ENCODE results near the gene POMC.

Gene POMC

DNA sequence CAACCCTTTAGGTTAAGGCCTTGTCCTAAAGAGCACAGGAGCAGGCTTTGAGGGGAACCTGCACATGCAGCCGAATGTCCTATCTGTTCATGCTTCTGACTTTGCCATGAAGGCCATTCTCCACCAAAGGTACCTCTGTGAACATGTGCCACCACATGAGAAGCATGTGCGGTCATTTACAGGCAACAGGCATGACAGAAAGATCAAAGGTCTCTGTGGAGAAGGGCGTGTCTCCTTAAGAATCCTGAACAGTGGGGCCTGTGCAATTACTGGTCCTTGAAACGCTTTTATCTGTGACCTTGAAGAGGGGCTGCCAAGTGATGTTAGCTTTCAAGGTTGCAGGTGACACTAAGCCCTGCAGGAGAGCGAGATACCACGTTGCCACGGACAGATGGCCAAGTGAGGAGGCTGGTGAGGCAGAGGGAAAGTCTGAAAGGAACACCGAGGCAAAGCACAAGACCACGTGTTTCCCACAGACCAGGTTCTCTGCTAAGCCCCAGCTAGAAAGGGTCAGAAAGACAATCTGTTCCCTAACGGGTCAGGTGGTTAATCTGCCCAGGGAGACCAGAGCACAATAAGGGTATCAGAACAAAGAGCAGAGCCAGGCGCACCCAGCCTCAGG, 19.5 kb upstream of the POMC start:
- TF ChIP-seq Cebpa-rat (IDR thresholded peaks at IDR 0.05) = no peak
- Histone ChIP-seq H3K27ac (no peak overlapping the region), H4K20me1 (no peaks in the 10 kb centered on the region), H3K4me1 (peaks cover 0 to 7% (median 2%) of the 10 kb centered on the region in 10 experiments; a peak in 6 of 20 replicates), H3K4me2 (peak overlapping the region in 1 of 11 experiments; percentile 1; a peak in 1 of 22 replicates), H3K9me3 (replicated peaks in 1 of 11) (no peaks in the 10 kb centered on the region), H3K27me3 (0 out of 22 replicates have a peak, but pooled peaks cover 0 to 4% (median 0%) of the 10 kb centered on the region in 11 experiments), H3K9ac (no peak overlapping the region), H3K4me3 (no peak overlapping the region), H3K36me3 (no peaks in the 10 kb centered on the region)

DNA sequence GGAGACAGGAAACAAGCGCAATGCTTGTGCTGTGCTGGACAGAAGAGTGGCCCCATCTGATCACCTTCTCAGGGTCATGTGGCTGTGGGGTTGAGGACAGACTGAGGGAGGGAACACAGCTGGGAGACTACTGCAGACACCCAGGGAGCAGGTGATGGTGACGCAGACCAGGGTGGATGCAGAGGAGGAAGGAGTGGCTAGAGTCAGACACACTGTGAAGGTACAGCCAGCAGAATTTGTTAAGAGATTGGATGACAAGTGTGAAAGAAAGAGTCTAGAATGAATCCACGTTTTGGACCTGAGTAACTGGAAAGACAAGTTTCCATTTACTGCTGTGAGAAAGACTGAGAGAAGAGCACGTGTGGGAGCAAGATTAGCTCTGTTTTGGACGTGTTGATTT, 15.9 kb upstream of the POMC start:
- no peaks in the 10 kb centered on the region for H3K36me3 ChIP-seq
- no peak overlapping the region for H3K9ac ChIP-seq

DNA sequence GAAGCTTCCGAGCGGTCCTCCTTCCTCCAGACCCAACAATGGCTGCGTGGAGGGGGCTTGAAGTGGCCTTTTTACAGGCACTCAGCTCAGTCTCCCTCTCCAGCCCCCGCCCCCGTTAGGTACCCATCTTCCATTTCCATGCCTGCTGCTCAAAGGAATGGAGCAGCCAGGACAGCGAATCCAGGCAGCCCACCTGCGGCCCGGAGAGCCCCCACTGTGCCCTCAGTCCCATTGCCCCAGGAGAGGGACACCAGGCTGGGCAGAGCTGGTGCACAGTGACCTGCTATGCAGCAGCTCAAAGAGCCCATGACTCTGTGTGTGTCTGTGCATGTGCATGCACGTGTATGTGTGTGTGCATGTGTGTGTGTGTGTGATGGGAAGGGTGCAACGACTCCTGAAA, 10.6 kb upstream of the POMC start:
- no peak for TF ChIP-seq Cebpa-rat (IDR thresholded peaks at IDR 0.05)
- H3K9ac ChIP-seq = no peak overlapping the region
- peaks cover 0 to 6% (median 0%) of the 10 kb centered on the region in 11 experiments; a peak in 1 of 22 replicates for H3K9me3 ChIP-seq (replicated peaks in 1 of 11)
- no peaks in the 10 kb centered on the region for H4K20me1 ChIP-seq
- no peak overlapping the region for H3K4me2 ChIP-seq
- no peak overlapping the region for H3K4me3 ChIP-seq
- H3K36me3 ChIP-seq = no peaks in the 10 kb centered on the region
- H3K4me1 ChIP-seq = peaks cover 0 to 6% (median 0%) of the 10 kb centered on the region in 10 experiments; a peak in 5 of 20 replicates
- H3K27me3 ChIP-seq = no peaks in the 10 kb centered on the region
- no peak overlapping the region for H3K27ac ChIP-seq

More for the DNA sequence above, 15.9 kb upstream of the POMC start:
- Histone ChIP-seq H3K9me3 (replicated peaks in 1 of 11) (peaks cover 0 to 6% (median 0%) of the 10 kb centered on the region in 11 experiments; a peak in 1 of 22 replicates), H3K4me3 (no peak overlapping the region), H4K20me1 (no peaks in the 10 kb centered on the region), H3K27ac (no peak overlapping the region), H3K4me2 (no peak overlapping the region), H3K4me1 (peaks cover 0 to 4% (median 0%) of the 10 kb centered on the region in 10 experiments; a peak in 1 of 20 replicates), H3K27me3 (0 out of 22 replicates have a peak, but pooled peaks cover 0 to 4% (median 0%) of the 10 kb centered on the region in 11 experiments)
- no peak for TF ChIP-seq Cebpa-rat (IDR thresholded peaks at IDR 0.05)

DNA sequence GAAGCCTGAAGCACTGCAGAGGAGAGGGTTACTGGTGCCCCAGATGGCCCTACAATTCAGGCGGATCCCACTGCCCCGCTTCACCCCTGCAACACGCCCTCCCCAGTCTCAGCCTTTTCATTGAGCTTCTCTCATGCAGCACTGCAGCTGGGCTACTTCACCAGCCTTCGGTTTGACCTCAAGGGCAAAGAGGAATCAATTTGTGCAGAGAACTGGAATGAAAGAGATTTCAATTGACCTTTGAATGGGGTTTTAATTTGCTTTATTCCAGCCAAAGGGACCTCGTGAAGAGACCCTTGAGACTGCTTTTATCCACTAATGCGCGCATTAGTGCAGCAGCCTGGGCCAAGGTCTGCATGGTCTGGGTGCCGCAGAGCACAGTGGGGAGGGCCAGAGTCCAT, 8.8 kb upstream of the POMC start:
- no peak for TF ChIP-seq Cebpa-rat (IDR thresholded peaks at IDR 0.05)
- Histone ChIP-seq H3K27ac (no peak overlapping the region), H3K4me1 (peaks cover 5 to 16% (median 13%) of the 10 kb centered on the region in 10 experiments; a peak in 18 of 20 replicates), H4K20me1 (no peaks in the 10 kb centered on the region), H3K4me3 (no peak overlapping the region), H3K36me3 (no peaks in the 10 kb centered on the region), H3K4me2 (no peak overlapping the region), H3K9me3 (replicated peaks in 1 of 11) (peaks cover 0 to 5% (median 0%) of the 10 kb centered on the region in 11 experiments; a peak in 1 of 22 replicates), H3K9ac (no peak overlapping the region), H3K27me3 (no peaks in the 10 kb centered on the region)

DNA sequence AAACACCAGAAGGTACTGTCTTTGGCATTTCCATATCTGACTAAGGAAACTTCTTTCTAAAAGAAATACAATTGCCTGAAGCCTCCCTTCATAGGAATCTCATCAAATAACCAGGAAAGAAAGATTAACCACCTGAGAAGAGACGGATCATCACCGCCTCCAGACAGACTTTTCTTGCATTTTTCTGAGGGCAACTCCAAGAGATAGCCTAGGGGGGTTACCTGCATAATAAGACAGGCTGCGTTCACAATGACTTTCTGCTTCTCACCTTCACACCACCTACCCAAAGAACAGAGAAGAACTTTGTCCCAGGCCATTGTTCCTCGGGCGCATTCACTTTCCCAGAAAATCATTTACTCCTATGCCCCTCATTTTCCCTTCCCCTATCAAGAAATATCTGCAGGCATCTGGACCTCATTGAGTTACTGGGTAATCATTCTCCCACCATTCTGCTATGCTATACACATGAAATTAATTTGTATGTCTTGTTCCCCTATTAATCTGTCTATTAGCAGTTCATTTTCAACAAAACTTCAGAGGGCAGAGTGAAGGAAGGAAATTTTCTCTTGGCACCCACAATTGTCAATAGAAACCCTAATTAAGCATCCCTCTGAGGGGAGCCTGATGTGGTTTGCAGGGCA, 8.3 kb upstream of the POMC start:
- Histone ChIP-seq H3K4me3 (no peak overlapping the region), H4K20me1 (no peaks in the 10 kb centered on the region), H3K27me3 (no peaks in the 10 kb centered on the region), H3K9me3 (replicated peaks in 1 of 11) (no peaks in the 10 kb centered on the region; a peak in 1 of 22 replicates), H3K4me1 (peaks cover 5 to 16% (median 13%) of the 10 kb centered on the region in 10 experiments; a peak in 18 of 20 replicates), H3K36me3 (no peaks in the 10 kb centered on the region), H3K4me2 (no peak overlapping the region), H3K27ac (no peak overlapping the region), H3K9ac (no peak overlapping the region)
- no peak for TF ChIP-seq Cebpa-rat (IDR thresholded peaks at IDR 0.05)

DNA sequence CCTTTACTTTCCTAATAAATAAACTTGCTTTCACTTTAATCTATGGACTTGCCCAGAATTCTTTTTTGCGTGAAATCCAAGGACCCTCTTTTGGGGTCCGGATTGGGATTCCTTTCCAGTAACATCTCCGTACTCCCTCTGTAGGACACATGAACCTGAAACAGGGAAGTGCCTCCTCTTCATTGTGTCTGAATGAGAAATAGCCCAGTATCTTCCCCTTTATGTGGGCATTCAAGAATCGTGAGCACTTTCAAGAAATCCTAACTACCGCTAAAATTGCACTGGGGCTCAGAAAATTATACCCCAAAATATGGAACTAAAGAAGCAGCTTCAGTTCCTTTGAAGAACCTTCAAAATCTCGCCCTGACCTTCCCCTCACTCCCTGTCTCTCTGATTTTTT, 7.8 kb upstream of the POMC start:
- Histone ChIP-seq H3K9ac (no peak overlapping the region), H3K4me3 (no peak overlapping the region), H3K36me3 (no peaks in the 10 kb centered on the region), H3K9me3 (replicated peaks in 1 of 11) (no peaks in the 10 kb centered on the region; a peak in 1 of 22 replicates), H4K20me1 (no peaks in the 10 kb centered on the region), H3K4me1 (peaks cover 5 to 16% (median 13%) of the 10 kb centered on the region in 10 experiments; a peak in 18 of 20 replicates), H3K27me3 (peaks cover 0 to 3% (median under 1%) of the 10 kb centered on the region in 11 experiments; a peak in 7 of 22 replicates), H3K4me2 (no peak overlapping the region), H3K27ac (no peak overlapping the region)
- TF ChIP-seq Cebpa-rat (IDR thresholded peaks at IDR 0.05) = no peak

DNA sequence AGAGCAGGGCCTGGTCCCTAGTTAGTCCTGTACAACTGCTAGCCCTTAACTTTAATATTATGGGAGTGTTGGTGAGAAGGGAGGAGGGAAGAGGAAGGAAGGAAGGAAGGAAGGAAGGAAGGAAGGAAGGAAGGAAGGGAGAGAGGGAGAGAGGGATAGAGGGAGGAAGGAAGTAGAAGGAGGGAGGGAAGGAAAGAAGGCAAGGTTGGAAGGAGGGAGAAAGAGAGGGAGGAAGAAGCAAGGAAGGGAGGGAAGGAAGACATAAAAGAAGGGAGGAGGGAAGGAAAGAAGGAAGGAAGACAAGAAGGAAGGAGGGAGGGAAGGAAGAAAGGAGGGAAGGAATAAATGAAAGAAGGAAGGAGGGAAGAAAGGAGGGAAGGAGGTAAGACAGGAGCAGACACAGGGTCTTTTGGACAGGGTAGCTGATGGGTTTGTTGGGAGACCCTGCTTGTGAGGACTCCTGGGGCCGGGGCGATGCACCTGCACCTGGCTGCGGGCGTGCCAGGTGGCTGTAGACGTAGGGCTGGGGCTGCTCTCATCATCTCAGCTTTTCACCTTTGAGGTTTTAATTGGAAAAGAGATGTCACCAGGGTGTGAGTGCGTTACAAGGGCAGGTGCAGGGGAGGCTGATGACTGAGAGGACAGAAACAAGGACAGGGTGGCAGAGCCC, 5.9 kb upstream of the POMC start:
- H3K9ac ChIP-seq = no peak overlapping the region
- 0 out of 22 replicates have a peak, but pooled peaks cover 0 to 1% (median 0%) of the 10 kb centered on the region in 11 experiments for H4K20me1 ChIP-seq
- H3K4me1 ChIP-seq = peaks cover 5 to 16% (median 13%) of the 10 kb centered on the region in 10 experiments; a peak in 18 of 20 replicates
- H3K4me3 ChIP-seq = no peak overlapping the region
- TF ChIP-seq Cebpa-rat (IDR thresholded peaks at IDR 0.05) = no peak
- H3K36me3 ChIP-seq = no peaks in the 10 kb centered on the region
- H3K27me3 ChIP-seq = peaks cover 17 to 21% (median 19%) of the 10 kb centered on the region in 11 experiments
- peak overlapping the region in 8 of 11 experiments; percentile 19 to 50 (median 32); a peak in 3 of 22 replicates for H3K4me2 ChIP-seq
- H3K27ac ChIP-seq = no peak overlapping the region
- H3K9me3 ChIP-seq (replicated peaks in 1 of 11) = peaks cover 0 to 7% (median 0%) of the 10 kb centered on the region in 11 experiments; a peak in 2 of 22 replicates

DNA sequence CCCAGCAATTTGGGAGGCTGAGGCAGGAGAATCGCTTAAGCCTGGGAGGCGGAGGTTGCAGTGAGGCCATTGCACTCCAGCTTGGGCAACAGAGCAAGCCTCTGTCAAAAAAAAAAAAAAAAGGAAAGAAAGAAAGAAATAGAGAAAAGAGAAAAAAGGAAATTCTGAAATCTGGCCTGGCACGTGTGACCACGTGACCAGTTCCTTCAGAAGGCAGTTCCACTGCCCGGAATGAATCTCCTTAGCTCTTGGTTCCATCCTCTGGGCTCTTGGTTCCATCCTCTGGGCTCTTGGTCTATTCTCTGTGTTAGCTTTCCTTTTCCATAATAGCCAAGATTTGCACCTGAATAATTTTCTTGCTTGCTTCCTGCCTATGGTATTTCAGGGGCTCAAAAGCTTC, 5.3 kb upstream of the POMC start:
- TF ChIP-seq Cebpa-rat (IDR thresholded peaks at IDR 0.05) = no peak
- no peak overlapping the region for H3K4me3 ChIP-seq
- H3K27me3 ChIP-seq = peaks cover 23 to 27% (median 25%) of the 10 kb centered on the region in 11 experiments
- H3K9ac ChIP-seq = no peak overlapping the region
- peak overlapping the region in 4 of 11 experiments; percentile 13 to 41 (median 17); a peak in 6 of 22 replicates for H3K27ac ChIP-seq
- H3K4me1 ChIP-seq = peaks cover 5 to 19% (median 15%) of the 10 kb centered on the region in 10 experiments; a peak in 18 of 20 replicates
- H4K20me1 ChIP-seq = peaks cover 0 to 7% (median 0%) of the 10 kb centered on the region in 11 experiments; a peak in 6 of 22 replicates
- peak overlapping the region; percentile 14 to 54 (median 33); a peak in 14 of 22 replicates for H3K4me2 ChIP-seq
- peaks cover 0 to 7% (median 0%) of the 10 kb centered on the region in 11 experiments; a peak in 2 of 22 replicates for H3K9me3 ChIP-seq (replicated peaks in 1 of 11)
- H3K36me3 ChIP-seq = no peaks in the 10 kb centered on the region
